ENCODE measurements around the gene GLS.

Gene GLS

GRCh38 chr2:190996947-190997346 is 116.3 kb downstream of the GLS start:
- Mint-ChIP-seq H3K4me3 (no peak overlapping the region), H3K36me3 (ENCODE audit: low read depth) (peaks cover 86% of the 10 kb centered on the region)

GRCh38 chr2:190997526-190998113 is 117.0 kb downstream of the GLS start:
- no peaks in the 10 kb centered on the region for H3K4me1 Mint-ChIP-seq
- H3K4me3 Mint-ChIP-seq = no peak overlapping the region
- no peak for TF ChIP-seq CTCF (IDR thresholded peaks at IDR 0.05)
- no peaks in the 10 kb centered on the region for H3K27me3 Mint-ChIP-seq (ENCODE audit: low read depth, poor library complexity)
- peaks cover 87% of the 10 kb centered on the region for H3K36me3 Mint-ChIP-seq (ENCODE audit: low read depth)
- no peak overlapping the region for H3K27ac Mint-ChIP-seq
- no peak for DNase-seq
- H3K9me3 Mint-ChIP-seq = no peaks in the 10 kb centered on the region

More at GRCh38 chr2:190996947-190997346, 116.3 kb downstream of the GLS start:
- DNase-seq = no peak
- Mint-ChIP-seq H3K27me3 (ENCODE audit: low read depth, poor library complexity) (no peaks in the 10 kb centered on the region), H3K4me1 (no peaks in the 10 kb centered on the region), H3K9me3 (no peaks in the 10 kb centered on the region), H3K27ac (peak overlapping the region; percentile 17)
- no peak for TF ChIP-seq CTCF (IDR thresholded peaks at IDR 0.05)

- Mint-ChIP-seq H3K27ac (no peak overlapping the region), H3K9me3 (peaks cover 3% of the 10 kb centered on the region), H3K36me3 (ENCODE audit: low read depth) (peaks cover 90% of the 10 kb centered on the region), H3K4me1 (no peaks in the 10 kb centered on the region), H3K27me3 (ENCODE audit: low read depth, poor library complexity) (no peaks in the 10 kb centered on the region), H3K4me3 (no peak overlapping the region)
- no peak for DNase-seq
- no peak for TF ChIP-seq CTCF (IDR thresholded peaks at IDR 0.05)
Measured at GRCh38 chr2:190999058-190999457, 118.4 kb downstream of the GLS start.

GRCh38 chr2:190999949-191000665 is 119.5 kb downstream of the GLS start:
- Mint-ChIP-seq H3K36me3 (ENCODE audit: low read depth) (peaks cover 91% of the 10 kb centered on the region), H3K4me3 (no peak overlapping the region), H3K9me3 (peaks cover 3% of the 10 kb centered on the region), H3K4me1 (no peaks in the 10 kb centered on the region), H3K27me3 (ENCODE audit: low read depth, poor library complexity) (no peaks in the 10 kb centered on the region), H3K27ac (no peak overlapping the region)
- no peak for DNase-seq
- TF ChIP-seq CTCF (IDR thresholded peaks at IDR 0.05) = no peak

GRCh38 chr2:191001032-191001431 is 120.4 kb downstream of the GLS start:
- Mint-ChIP-seq H3K27ac (no peak overlapping the region), H3K4me3 (no peak overlapping the region), H3K9me3 (peaks cover 3% of the 10 kb centered on the region), H3K4me1 (no peaks in the 10 kb centered on the region), H3K36me3 (ENCODE audit: low read depth) (peaks cover 87% of the 10 kb centered on the region), H3K27me3 (ENCODE audit: low read depth, poor library complexity) (no peaks in the 10 kb centered on the region)
- no peak for DNase-seq
- no peak for TF ChIP-seq CTCF (IDR thresholded peaks at IDR 0.05)

- peaks cover 3% of the 10 kb centered on the region for H3K9me3 Mint-ChIP-seq
- H3K4me1 Mint-ChIP-seq = no peaks in the 10 kb centered on the region
- no peak for DNase-seq
- no peak overlapping the region for H3K4me3 Mint-ChIP-seq
- TF ChIP-seq CTCF (IDR thresholded peaks at IDR 0.05) = no peak
- H3K27me3 Mint-ChIP-seq (ENCODE audit: low read depth, poor library complexity) = no peaks in the 10 kb centered on the region
- H3K27ac Mint-ChIP-seq = peak overlapping the region; percentile 40
- peaks cover 82% of the 10 kb centered on the region for H3K36me3 Mint-ChIP-seq (ENCODE audit: low read depth)
Measured at GRCh38 chr2:191001624-191002023, 121.0 kb downstream of the GLS start.

Measured in nephron progenitor cell (in vitro differentiated cells).